Endothelial cell (in vitro differentiated cells): ENCODE results near the gene CPNE6. TPM values are rescaled to one million over a fixed set of nuclear protein-coding genes. Genes with fewer than 3 reads are reported as not detected.

Experiments
- DNase-seq: peaks from one replicate; pipeline ENCODE4 v3.0.0; 2021; ENCODE audit warnings: low spot score
- H3K27ac Mint-ChIP-seq: one replicate; pipeline ENCODE4 v1.8.0; 2021; ENCODE audit warnings: mixed read lengths, inconsistent platforms; ENCODE audit not compliant: unreplicated experiment
- H3K27me3 Mint-ChIP-seq: one replicate; pipeline ENCODE4 v1.8.0; 2021; ENCODE audit warnings: mild to moderate bottlenecking, moderate library complexity, mixed read lengths, inconsistent platforms; ENCODE audit not compliant: unreplicated experiment
- H3K36me3 Mint-ChIP-seq: one replicate; pipeline ENCODE4 v1.8.0; 2021; ENCODE audit warnings: mild to moderate bottlenecking, low read depth, mixed read lengths, inconsistent platforms; ENCODE audit not compliant: unreplicated experiment
- H3K4me1 Mint-ChIP-seq: one replicate; pipeline ENCODE4 v1.8.0; 2021; ENCODE audit warnings: mild to moderate bottlenecking, mixed read lengths, inconsistent platforms; ENCODE audit not compliant: unreplicated experiment
- H3K4me3 Mint-ChIP-seq: one replicate; pipeline ENCODE4 v1.8.0; 2021; ENCODE audit warnings: mild to moderate bottlenecking, mixed read lengths, inconsistent platforms; ENCODE audit not compliant: unreplicated experiment
- H3K9me3 Mint-ChIP-seq: one replicate; pipeline ENCODE4 v1.8.0; 2021; ENCODE audit warnings: mixed read lengths, inconsistent platforms; ENCODE audit not compliant: unreplicated experiment
- CTCF ChIP-seq: fragments of 200-600 bp; sonication (generic); IDR thresholded peaks from one replicate; pipeline ENCODE4 v1.5.0; 2021; ENCODE audit warnings: antibody characterized with exemption; ENCODE audit not compliant: unreplicated experiment
- total RNA-seq: library from RNA; stranded (reverse); fragmentation: NEBNext Ultra II Directional; extraction: Animal tissue kit (Norgen Biotek cat#: 25700); gene quantifications from one replicate; pipeline ENCODE4 v1.2.1, GENCODE V29; 2021; ENCODE audit not compliant: unreplicated experiment

CPNE6 gene
- total RNA-seq, 1 donor from 2014 or later = not detected

DNA sequence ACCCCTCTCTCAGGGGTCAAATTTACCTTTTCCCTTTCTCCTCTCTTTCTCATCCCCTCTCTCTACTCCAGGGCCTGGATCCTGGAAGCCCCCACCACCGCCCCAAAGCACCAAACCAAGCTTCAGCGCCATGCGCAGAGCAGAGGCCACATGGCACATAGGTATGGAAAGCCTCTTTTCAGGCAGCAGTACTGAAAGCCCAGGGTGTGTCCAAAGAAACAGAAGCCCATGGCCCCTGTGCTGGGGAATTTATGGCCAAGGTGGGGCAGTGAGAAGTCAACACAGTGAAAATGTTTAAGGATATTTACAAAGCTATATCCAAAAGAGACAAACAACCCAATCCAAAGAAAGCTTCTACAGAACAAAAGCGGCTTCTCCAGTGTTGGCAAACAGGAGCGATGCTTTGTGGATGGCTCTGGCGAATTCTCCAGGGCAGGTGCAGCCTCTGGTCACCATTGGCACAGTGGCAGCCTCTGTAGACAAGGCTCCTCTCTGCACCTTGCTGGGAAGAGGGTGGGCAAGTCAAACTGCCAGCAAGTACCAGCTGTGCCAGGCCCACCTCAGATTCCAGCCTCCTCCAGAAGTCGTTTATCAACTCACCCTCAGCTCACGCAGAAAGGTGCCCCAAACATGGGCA lies 4.7 kb upstream of the CPNE6 start:
- peaks cover 5% of the 10 kb centered on the region for H3K36me3 Mint-ChIP-seq
- no peak overlapping the region for H3K4me3 Mint-ChIP-seq
- no peak overlapping the region for H3K27ac Mint-ChIP-seq
- H3K9me3 Mint-ChIP-seq = no peaks in the 10 kb centered on the region
- TF ChIP-seq CTCF = no peak
- H3K4me1 Mint-ChIP-seq = no peaks in the 10 kb centered on the region
- DNase-seq = no peak
- peaks cover 14% of the 10 kb centered on the region for H3K27me3 Mint-ChIP-seq

GRCh38 chr14:24067133-24068082 lies 4.0 kb upstream of the CPNE6 start:
- TF ChIP-seq CTCF = no peak
- no peak overlapping the region for H3K4me3 Mint-ChIP-seq
- peaks cover 5% of the 10 kb centered on the region for H3K36me3 Mint-ChIP-seq
- no peak overlapping the region for H3K27ac Mint-ChIP-seq
- no peak for DNase-seq
- no peaks in the 10 kb centered on the region for H3K4me1 Mint-ChIP-seq
- peaks cover 14% of the 10 kb centered on the region for H3K27me3 Mint-ChIP-seq
- H3K9me3 Mint-ChIP-seq = no peaks in the 10 kb centered on the region

DNA sequence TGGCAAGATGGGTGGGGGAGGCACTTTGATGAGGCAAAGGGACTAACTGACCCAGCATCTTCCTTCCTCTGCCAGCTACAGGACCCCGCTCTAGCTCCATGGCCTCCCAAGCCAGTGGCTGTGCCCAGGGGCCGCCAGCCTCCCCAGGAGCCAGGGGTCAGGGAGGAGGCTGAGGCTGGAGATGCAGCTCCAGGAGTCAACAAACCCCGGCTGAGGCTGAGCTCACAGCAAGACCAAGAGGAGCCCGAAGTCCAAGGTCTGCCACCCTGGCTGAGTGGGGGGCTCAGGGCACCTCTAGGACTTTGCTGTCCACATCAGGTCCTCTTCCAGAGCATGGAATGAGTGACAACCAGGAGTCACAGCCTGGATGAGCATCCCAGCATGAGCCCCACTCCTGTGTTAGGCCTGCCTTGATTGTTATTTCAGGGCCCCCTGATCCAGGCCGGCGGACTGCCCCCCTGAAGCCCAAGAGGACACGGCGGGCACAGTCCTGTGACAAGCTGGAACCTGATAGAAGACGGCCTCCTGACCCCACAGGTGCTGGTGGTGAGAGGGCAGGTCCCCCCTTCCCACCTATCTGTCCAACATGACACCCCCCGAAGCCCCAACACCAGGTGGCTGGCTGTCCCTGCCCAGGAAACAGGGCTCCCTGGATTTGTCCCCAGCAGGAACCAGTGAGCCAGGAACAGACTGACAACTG lies 2.5 kb upstream of the CPNE6 start:
- no peak overlapping the region for H3K4me3 Mint-ChIP-seq
- H3K36me3 Mint-ChIP-seq = peaks cover 5% of the 10 kb centered on the region
- TF ChIP-seq CTCF = no peak
- peaks cover 11% of the 10 kb centered on the region for H3K27me3 Mint-ChIP-seq
- no peak for DNase-seq
- H3K9me3 Mint-ChIP-seq = no peaks in the 10 kb centered on the region
- no peaks in the 10 kb centered on the region for H3K4me1 Mint-ChIP-seq
- H3K27ac Mint-ChIP-seq = no peak overlapping the region

DNA sequence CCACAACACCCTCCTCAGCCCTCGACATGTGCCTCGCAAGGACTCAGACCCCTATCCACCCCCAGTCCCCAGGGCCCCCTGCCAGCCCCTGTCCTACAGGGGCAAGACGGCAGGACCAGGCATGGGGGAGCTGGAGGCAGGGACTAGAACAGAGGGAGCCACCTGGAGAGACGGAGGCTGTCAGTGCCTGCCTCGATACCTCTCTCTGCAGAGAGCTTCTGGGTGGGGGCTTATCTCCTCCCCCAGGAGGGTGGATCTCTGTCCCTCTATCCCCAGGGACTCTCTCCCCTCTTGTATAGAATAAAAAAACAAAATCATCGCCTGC lies 2.0 kb upstream of the CPNE6 start:
- no peak for TF ChIP-seq CTCF
- no peaks in the 10 kb centered on the region for H3K9me3 Mint-ChIP-seq
- no peak for DNase-seq
- no peaks in the 10 kb centered on the region for H3K4me1 Mint-ChIP-seq
- H3K4me3 Mint-ChIP-seq = no peak overlapping the region
- H3K27ac Mint-ChIP-seq = no peak overlapping the region
- peaks cover 11% of the 10 kb centered on the region for H3K27me3 Mint-ChIP-seq
- peaks cover 5% of the 10 kb centered on the region for H3K36me3 Mint-ChIP-seq
